Measurements from ENCODE around the gene B3GAT1. TPM values are rescaled to one million over a fixed set of nuclear protein-coding genes. Genes with fewer than 3 reads are reported as not detected.

The B3GAT1 gene
- total and polyA plus RNA-seq, 2 experiments from 2014 or later: 4.8 to 28.3 TPM

- H2AFZ ChIP-seq: no peak overlapping the region
- H4K20me1 ChIP-seq (replicated peaks; ENCODE audit: insufficient read depth): 0 out of 2 replicates have a peak, but pooled peaks cover 5% of the 10 kb centered on the region
- ATAC-seq: peak; percentile 25; the same call in 1 of the 3 replicates
- no peak overlapping the region for H3K27ac Mint-ChIP-seq
- no peaks in the 10 kb centered on the region for H3F3A ChIP-seq (replicated peaks; ENCODE audit: low read depth)
- no peaks in the 10 kb centered on the region for H3K36me3 ChIP-seq (ENCODE audit: insufficient read depth)
- H3K27me3 Mint-ChIP-seq (ENCODE audit: insufficient read depth, low read depth, poor library complexity): peaks cover 4% of the 10 kb centered on the region
- no peak overlapping the region for H3K4me3 ChIP-seq
- TF ChIP-seq ZNF462 (CRISPR knock-in tag; IDR thresholded peaks at IDR 0.05): no peak
- no peak for TF ChIP-seq REST (IDR thresholded peaks at IDR 0.05; ENCODE audit: unreplicated experiment)
- no peak for TF ChIP-seq NANOG (IDR thresholded peaks at IDR 0.05; ENCODE audit: borderline replicate concordance)
- no peak for TF ChIP-seq CREB1 (CRISPR knock-in tag; IDR thresholded peaks at IDR 0.05; ENCODE audit: low read depth)
- TF ChIP-seq POLR2AphosphoS5 (IDR thresholded peaks at IDR 0.05; ENCODE audit: low read depth): no peak
- TF ChIP-seq EZH2 (IDR thresholded peaks at IDR 0.05; ENCODE audit: low read depth, unreplicated experiment): no peak
- TF ChIP-seq STAT1 (IDR thresholded peaks at IDR 0.05; ENCODE audit: unreplicated experiment): no peak
- TF ChIP-seq CTCF (conservative IDR thresholded peaks at IDR 0.05; ENCODE audit: low read depth in 2 of 2): no peak
- DNase-seq (ENCODE audit: low spot score): no peak
- no peaks in the 10 kb centered on the region; the same call in 1 of the 2 replicates for H3K9me2 ChIP-seq (ENCODE audit: insufficient read depth)
- H3K27ac ChIP-seq (ENCODE audit: low read depth): no peak overlapping the region
- peaks cover 13% of the 10 kb centered on the region; the same call in 1 of the 2 replicates for H3K4me1 ChIP-seq (ENCODE audit: insufficient read depth)
- no peak overlapping the region for H3K4me2 ChIP-seq
- H3K4me3 Mint-ChIP-seq: no peak overlapping the region
- H3K4me1 Mint-ChIP-seq: peaks cover 25% of the 10 kb centered on the region
- H3K79me2 ChIP-seq (replicated peaks; ENCODE audit: insufficient read depth): no peaks in the 10 kb centered on the region
- no peaks in the 10 kb centered on the region for H3K9me3 Mint-ChIP-seq
- no peaks in the 10 kb centered on the region for H3K27me3 ChIP-seq (ENCODE audit: insufficient read depth)
- H3K36me3 Mint-ChIP-seq (ENCODE audit: low read depth): no peaks in the 10 kb centered on the region
Observed at GRCh38 chr11:134425816-134426536, 13.9 kb upstream of the B3GAT1 start.
